Non-pigmented ciliary epithelial cell (primary cell): Measurements from ENCODE around the gene INO80C.
"Not testable (repeated sequence)": the region's sequence is repeated elsewhere in the genome, so short reads cannot be mapped to it uniquely, and the experiment has no call there.

Experiments
- DNase-seq: peaks from one replicate; pipeline ENCODE4 v3.0.0-alpha.2; 2010; ENCODE audit warnings: low read depth

INO80C gene

DNA sequence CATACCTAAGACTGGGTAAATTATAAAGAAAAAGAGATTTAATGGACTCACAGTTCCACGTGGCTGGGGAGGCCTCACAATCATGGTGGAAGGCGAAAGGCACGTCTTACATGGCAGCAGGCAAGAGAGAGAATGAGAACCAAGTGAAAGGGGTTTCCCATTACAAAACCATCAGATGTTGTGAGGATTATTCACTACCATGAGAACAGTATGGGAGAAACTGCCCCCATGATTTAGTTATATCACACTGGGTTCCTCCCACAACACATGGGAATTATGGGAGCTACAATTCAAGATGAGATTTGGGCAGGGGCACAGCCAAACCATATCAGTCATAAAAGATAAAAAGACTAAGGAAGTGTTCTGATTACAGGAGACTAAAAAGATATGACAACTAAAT, 8.5 kb downstream of the INO80C start:
- not testable (repeated sequence) for DNase-seq

DNA sequence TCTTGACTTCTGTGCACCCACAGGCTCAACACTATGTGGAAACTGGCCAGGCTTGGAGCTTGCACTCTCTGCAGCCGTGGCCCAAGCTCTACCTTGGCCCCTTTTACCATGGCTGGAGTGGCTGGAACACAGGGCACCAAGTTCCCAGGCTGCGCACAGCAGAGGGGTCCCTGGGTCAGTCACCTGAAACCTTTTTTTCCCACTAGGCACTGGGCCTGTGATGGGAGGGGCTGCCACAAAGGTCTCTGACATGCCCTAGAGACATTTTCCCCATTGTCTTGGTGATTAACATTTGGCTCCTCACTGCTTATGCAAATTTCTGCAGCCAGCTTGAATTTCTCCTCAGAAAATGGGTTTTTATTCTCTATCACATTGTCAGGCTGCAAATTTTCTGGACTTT, 9.4 kb downstream of the INO80C start:
- not testable (repeated sequence) for DNase-seq

GRCh38 chr18:35487525-35487924, 10.2 kb downstream of the INO80C start:
- not testable (repeated sequence) for DNase-seq

- DNase-seq = no peak
Measured at GRCh38 chr18:35485852-35486251, 11.9 kb downstream of the INO80C start.

DNA sequence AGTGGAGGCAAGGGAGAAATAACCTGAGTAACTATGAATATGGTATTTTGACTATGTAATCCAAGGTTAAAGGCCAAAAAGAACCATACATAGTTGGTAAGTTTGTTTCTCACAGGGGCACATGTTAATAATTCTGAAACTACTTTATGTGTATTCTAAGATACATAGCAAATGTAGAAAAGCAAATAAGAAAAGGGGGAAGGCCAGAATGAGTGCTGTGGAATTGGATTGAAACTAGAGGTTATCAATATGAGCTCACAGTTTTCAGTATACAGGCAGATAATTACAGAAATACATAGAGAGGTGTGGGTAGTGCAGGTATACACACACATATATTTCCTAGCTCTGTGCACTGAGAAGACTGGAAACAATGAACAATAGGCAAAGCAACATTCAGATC, 13.7 kb downstream of the INO80C start:
- no peak for DNase-seq

DNA sequence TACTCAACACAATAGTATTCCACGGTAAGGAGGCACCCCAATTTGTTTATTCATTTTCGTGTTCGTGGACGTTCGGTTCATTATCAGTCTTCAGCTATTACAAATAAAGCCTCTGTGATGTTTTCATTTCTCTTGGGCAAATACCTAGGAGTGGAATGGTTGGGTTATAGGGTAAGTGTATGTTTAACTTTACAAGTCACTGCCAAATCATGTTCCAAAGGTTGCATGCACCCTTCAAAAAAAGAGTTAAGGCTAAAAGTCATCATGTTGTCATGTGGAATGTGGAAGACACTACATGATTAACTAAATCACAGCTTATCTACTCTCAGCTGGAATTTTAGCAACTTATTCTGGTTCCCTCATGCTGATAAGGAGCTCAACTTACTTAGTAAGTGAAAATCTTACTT, 15.8 kb downstream of the INO80C start:
- DNase-seq = no peak

- no peak for DNase-seq
Measured at GRCh38 chr18:35479911-35480586, 17.7 kb downstream of the INO80C start.

- peak; percentile 85 for DNase-seq
Measured at GRCh38 chr18:35478520-35479435, 19.0 kb downstream of the INO80C start.

GRCh38 chr18:35477974-35478373, 19.8 kb downstream of the INO80C start:
- DNase-seq = no peak

- DNase-seq = no peak
Measured at GRCh38 chr18:35477497-35477896, 20.3 kb downstream of the INO80C start.

DNA sequence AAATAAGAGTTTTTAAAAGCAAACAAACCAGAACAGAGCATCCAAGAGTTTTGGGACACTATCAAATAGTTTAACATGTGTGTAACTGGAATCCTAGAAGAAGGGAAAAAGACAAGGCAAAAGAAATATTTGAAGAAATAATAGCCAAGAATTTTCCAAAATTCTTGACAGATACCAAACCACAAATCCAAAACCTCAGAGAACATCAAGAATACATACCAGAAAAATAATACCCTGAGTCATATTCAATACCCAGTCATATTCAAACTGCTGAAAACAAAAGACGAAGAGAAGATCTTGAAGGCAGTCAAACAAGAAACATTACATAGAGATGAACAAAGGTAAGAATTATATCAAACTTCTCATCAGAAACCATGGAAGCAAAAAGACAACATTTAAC, 22.9 kb downstream of the INO80C start:
- DNase-seq = no peak

GRCh38 chr18:35473562-35473961, 24.2 kb downstream of the INO80C start:
- no peak for DNase-seq

DNA sequence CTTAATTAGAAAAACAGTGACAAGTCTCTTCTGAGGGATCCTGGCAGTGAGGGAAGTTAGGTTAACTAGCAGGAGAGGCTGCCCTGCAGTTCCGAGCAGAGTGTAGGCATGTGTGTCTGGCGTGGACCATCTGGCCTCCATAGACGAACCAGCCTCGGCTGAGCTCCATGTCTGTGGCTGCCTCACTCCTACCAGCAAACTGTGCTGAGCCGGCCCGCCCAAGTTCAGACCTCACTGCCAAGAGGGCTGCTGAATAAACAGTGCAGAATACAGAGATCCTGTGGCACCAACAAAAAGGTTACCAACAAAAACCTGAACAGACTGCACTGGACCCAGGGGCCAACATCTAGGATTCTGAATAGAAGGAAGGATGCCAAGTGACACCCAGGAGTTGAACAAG, 27.3 kb downstream of the INO80C start:
- no peak for DNase-seq

GRCh38 chr18:35469725-35470124, 28.0 kb downstream of the INO80C start:
- DNase-seq = no peak

DNA sequence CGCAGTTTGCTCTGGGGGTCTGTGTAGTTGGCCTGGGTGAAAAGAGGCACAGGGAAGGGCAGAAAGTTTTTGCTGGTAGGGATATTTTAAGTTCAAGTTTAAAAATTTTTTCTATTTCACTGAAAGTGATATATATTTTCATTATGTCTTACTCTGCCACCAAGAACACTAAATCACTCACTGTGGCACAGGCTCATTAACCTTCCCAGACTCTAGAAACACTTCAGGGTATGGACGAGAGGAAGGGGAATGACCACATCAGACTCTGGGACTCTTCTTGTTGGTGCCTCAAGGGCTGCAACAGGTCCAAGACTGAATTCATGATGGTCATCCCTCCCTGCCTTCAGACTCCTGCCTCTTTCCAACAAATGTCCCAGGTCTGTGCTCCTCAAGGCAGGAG, 29.0 kb downstream of the INO80C start:
- no peak for DNase-seq

DNA sequence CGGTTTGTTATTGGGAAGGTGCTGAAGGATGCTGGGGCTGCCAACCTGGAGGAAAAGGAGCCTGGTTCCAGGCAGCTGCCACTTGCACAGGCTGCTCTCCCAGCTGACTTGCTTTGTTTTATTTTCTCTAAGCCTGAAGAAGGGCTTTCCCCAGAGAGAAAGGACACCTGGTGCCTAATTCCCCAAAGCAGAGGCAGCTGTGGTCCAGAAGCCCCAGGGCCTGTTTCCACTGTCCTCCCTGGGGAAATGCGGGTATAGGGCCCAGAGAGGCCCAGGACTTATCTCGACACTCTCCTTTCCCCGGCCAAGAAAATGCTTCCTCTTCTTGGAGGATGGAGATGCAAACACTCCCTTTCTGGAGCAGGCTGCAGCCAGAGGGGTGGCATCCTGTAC, 30.1 kb downstream of the INO80C start:
- no peak for DNase-seq

- no peak for DNase-seq
Measured at GRCh38 chr18:35466815-35467623, 30.7 kb downstream of the INO80C start.

- DNase-seq = no peak
Measured at GRCh38 chr18:35466334-35466733, 31.4 kb downstream of the INO80C start.

DNA sequence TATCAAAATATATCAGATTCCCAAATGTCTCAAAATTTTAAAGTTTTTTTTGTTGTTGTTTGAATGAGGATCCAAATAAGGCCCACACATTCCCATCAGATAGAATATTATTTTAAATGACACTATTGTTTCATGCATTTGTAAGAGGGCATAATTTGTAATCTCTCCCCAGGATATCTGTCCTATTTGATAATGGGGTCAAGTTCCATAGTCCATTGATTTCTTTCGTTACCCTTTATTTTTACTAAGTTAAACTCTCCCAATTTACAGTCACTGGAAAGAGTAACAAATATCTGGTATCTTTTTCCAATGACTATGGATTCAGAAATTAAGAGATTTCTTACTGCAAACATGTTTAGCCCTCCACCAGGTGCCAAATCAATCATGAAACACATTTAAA, 32.4 kb downstream of the INO80C start:
- no peak for DNase-seq

- DNase-seq = no peak
Measured at GRCh38 chr18:35464831-35465279, 32.9 kb downstream of the INO80C start.

- no peak for DNase-seq
Measured at GRCh38 chr18:35463827-35464226, 33.9 kb downstream of the INO80C start.

GRCh38 chr18:35463050-35463449, 34.7 kb downstream of the INO80C start:
- DNase-seq = peak; percentile 36
